GM18870 (cell line): ENCODE results near the gene FFAR3.

Experiments used
- ATAC-seq: cut with Tn5 transposase; IDR thresholded peaks from one replicate; pipeline ENCODE4 v1.9.1; 2021; ENCODE audit warnings: moderate library complexity; ENCODE audit not compliant: unreplicated experiment

FFAR3 gene, protein sequence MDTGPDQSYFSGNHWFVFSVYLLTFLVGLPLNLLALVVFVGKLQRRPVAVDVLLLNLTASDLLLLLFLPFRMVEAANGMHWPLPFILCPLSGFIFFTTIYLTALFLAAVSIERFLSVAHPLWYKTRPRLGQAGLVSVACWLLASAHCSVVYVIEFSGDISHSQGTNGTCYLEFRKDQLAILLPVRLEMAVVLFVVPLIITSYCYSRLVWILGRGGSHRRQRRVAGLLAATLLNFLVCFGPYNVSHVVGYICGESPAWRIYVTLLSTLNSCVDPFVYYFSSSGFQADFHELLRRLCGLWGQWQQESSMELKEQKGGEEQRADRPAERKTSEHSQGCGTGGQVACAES

DNA sequence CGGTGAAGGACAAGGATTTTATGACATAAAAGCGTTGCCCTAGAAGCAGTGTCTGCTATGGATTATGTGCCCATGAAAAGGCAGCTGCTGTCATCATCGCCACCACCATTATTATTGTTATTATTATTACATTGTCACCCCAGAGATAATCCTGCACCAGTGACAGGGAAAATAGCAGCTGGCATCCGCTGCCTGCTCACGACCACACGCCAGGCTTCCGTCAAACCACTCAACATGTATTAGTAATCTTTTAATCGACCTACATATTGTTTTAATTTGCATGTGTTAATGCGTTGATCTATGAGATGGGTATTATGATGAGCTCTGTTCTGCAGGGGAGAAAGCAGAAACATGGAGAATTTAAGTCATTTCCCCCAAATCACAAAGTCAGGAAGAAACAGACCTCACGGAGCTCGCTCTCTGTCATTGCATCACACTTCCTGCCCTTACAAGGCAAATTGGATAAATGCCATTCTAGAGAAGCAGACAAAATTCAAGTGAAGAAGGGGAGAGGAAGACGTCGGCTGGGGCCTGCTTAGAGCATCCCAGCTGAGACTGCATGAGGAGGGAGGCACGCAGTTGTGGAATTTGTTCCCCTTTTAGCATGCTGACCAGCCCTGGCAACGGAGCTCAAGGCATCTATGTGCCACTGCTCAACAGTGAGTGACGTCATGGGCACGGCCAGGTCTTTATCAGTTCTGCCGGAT lies at the start of gene FFAR3:
FFAR3 (plus strand) TSS at position 594 of the 707 bp plus-strand sequence. CDS start 431 bp downstream, outside the sequence.
- ATAC-seq, result no peak

DNA sequence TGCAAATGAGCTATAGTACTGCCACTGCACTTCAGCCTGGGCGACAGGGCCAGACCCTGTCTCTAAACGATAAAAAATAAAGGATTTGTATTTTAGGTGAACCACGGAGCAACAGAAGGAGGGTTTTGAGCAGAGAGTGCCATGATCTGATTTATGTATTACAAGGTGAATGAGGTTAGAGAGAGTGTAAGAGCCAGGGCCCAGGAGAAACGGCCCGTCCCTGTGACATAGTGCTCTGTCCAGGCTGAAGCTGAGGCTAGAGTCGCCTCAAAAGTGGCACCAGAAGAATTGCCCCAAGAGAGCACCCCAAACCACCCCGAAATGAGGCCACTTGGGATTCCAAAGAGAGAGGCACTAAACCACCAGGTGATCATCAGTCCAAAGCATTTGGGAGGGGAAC lies 49.4 kb upstream of the FFAR3 start:
- ATAC-seq, result no peak

DNA sequence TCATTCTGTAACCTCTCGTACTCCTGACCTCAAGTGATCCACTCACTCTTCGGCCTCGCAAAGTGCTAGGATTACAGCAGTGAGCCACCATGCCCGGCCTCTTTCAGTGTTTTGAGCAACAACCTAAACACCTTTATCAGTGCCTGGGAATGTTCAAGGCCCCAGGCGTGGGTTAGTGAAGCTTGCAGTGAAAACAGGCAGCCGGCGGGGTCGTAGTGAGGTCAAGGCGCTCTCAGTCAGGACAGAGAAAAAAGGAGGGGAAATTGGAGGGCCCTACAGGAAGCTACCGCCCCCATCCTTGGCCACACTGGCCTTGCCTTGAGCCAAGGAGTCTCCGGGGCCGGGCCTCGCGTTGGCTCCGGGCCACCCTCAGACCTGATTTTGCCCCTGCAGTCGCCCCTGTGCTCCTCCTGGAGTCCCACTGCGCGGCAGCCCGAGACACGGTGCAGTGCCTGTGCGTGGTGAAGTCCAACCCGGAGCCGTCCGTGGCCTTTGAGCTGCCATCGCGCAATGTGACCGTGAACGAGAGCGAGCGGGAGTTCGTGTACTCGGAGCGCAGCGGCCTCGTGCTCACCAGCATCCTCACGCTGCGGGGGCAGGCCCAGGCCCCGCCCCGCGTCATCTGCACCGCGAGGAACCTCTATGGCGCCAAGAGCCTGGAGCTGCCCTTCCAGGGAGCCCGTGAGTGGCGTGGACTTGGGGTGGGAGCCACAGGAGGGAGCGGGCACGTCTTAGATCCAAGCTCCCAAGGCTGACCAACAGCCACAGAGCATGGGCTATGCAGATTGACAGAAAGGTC lies 48.6 kb upstream of the FFAR3 start:
- ATAC-seq, result no peak

DNA sequence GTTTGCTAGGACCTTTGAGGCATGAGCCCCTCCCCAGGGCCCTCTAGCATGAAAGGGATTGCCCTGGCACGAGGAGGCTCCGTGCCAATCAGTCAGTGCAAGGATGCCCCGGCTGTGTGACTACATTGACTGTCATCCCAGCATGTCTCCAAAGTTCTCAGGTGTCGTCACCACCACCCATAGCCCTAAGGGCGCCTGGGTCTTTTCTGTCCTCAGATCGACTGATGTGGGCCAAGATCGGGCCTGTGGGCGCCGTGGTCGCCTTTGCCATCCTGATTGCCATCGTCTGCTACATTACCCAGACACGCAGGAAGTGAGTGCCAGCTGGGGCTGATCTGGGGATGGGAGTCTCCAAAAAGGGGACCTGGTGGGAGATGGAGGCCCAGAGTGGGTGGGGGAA lies 47.9 kb upstream of the FFAR3 start:
- ATAC-seq, result no peak

DNA sequence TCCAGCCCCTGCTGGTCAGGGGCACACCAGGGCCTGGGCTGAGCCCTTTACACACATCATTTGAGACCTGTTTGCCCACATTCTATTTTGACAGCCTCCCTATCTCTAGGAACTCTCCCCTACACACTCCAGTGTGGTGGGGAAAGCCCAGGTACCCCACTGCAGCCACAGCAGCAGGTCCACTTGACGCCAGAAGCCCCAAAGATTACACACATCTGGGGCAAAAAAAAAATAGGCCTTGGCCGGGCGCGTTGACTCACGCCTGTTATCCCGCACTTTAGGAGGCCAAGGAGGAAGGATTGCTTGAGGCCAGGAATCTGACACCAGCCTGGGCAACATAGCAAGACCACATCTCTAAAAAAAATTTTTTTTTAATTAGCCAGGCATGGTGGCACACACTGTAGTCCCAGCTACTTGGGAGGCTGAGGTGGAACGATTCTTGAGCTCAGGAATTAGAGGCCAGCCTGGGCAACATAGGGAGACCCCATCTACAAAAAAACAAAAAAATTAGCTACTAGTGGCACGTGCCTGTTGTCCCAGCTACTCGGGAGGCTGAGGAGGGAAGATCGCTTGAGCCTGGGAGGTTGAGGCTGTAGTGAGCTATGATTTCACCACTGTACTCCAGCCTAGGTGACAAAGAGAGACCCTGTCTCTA lies 47.3 kb upstream of the FFAR3 start:
- ATAC-seq, result no peak

DNA sequence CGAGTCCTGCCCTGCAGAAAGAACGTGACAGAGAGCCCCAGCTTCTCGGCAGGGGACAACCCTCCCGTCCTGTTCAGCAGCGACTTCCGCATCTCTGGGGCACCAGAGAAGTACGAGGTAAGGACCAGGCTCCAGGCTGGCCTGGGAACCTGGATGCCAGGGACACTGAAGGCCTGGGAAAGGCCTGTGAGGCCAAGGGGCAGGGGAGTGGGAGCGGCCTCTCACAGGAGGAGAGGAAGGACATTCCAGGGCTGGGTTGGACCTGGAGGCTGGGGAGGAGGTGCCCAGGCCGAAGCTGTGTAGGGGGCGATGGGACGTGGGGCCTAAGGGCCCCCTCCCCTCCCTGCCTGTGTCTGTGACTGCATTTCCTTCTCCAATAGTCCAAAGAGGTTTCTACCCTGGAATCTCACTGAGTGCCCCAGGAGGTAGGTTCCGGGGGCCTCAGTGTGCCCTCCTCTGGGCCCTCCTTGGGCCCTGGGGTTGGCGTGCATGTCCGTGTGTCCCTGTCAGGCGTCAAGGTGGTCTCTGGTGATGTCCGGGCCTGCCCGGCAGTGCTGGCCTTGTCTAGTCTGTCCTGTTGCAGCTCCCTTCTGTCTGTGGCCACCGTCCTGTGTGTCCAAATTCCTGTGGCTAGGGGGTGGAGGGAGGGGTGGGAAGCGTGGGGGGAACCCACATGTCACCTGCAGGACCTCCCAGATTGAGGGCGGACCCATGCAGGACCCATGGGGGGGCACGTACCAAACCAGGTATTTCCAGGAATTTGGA lies 46.2 kb upstream of the FFAR3 start:
- ATAC-seq, result no peak

DNA sequence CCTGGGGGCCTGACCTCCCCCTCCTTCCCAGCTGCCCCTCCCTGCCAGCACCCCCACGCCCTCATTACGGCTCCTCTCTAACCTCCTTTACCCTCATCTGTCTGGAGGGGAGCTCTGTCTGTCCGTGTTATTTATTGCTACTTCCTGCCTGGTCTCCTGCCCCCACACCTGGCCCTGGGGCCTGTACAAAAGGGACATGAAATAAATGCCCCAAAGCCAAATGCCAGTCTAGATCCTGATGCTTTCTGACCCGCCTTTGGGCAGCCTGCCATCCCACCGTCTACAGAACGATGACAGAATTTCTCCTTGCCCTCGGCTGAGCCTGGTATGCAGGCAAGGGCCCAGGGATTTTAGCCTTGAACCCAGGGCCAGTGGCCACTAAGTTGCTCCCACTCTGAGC lies 44.7 kb upstream of the FFAR3 start:
- ATAC-seq, result no peak

DNA sequence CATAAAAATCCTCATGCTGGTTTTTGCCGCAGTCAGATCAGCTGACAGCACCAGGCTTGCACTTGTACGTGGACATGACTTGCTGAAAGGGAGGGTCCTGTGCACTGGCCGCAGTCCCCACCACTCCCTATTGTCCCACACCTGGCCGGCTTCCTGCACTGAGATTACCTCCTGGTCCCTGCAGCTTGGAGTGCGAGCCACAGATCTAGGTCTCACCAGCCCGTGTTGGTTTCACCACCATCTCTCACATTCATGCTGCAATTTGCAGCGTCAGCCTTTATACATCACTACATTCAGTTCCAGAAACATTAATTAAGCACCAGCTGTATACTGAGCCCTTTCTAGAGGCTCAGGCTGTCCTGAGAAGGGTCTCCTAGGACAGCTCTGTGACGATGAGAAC lies 44.2 kb upstream of the FFAR3 start:
- no peak for ATAC-seq

DNA sequence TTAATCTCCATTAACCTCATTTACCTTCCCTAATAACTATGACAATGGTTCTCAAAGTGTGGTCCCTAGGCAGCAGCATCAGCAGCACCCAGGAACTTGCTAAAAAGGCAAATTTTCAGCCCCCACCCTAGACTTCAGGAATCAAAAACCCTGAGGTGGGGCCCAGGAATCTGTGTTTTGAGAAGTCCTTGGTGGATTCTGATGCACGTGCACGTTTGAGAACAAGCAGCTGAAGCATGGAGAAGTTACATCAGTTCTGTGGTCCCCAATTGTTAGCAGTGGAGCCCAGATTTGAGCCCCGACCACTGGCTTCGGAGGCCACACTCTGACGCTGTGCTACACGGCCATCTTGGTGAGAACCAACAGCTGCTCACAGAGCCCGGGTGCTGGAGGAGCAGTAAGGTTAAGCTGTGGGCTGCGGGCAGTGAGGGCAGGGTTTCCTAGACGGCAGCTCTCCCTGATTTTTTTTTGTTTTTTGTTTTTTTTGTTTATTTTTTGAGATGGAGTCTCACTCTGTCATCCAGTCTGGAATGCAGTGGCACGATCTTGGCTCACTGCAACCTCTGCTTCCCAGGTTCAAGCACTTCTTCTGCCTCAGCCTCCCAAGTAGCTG lies 43.3 kb upstream of the FFAR3 start:
- no peak for ATAC-seq

DNA sequence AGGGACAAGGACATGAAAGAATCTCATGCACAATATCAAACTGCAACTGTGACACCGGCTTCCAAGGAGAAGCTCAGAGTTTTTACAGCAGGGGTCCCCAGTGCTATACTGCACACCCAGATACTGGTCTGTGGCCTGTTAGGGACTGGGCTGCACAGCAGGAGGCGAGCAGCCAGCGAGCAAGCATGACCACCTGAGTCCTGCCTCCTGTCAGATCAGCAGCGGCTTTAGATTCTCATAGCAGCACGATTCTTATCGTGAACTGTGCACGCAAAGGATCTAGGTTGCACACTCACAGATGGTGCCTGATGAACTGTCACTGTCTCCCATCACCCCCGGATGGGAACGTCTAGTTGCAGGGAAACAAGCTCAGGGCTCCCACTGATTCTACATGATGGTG lies 42.4 kb upstream of the FFAR3 start:
- no peak for ATAC-seq

DNA sequence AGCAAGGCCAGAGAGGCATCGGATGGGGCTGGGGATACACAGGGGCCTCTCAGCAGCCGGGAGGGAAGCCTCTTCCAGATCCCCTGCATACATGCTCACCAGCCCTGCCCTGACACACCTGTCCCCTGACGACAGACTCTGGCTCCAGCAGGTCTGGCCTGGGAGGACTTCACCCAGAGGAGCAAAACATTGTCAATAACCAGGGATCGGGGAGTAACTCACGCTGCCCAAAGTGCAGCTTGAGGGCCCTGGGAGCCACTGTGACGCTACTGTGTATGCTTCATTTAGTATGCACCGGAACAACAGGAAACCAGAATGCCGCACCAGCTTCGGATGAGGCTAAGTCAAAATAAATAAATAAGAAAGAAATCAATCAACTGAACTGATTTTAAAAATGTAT lies 41.7 kb upstream of the FFAR3 start:
- ATAC-seq, result no peak

DNA sequence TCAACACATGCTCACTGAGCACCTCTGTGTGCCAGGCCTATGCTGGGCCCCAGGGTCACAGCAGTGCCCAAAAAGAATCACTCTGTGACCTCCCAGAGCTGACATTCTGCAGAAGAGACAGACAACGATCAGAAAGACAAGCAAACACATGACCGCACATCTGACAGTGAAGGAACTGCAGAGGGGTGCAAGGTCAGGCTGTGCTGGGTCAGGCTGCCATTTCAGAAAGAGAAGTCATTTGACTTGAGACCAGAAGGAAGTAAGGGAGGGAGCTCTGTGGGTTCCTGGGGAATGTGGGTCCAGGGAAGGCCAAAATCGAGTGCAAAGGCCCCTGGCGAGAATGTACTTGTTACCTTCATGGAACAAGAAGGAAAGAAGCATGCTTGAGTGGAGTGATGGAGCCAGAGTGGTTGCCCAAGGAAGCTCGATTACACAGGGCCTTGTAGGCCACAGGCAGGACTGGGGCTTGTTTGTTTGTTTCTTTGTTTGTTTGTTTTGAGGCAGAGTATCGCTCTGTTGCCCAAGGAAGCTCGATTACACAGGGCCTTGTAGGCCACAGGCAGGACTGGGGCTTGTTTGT lies 40.7 kb upstream of the FFAR3 start:
- no peak for ATAC-seq

DNA sequence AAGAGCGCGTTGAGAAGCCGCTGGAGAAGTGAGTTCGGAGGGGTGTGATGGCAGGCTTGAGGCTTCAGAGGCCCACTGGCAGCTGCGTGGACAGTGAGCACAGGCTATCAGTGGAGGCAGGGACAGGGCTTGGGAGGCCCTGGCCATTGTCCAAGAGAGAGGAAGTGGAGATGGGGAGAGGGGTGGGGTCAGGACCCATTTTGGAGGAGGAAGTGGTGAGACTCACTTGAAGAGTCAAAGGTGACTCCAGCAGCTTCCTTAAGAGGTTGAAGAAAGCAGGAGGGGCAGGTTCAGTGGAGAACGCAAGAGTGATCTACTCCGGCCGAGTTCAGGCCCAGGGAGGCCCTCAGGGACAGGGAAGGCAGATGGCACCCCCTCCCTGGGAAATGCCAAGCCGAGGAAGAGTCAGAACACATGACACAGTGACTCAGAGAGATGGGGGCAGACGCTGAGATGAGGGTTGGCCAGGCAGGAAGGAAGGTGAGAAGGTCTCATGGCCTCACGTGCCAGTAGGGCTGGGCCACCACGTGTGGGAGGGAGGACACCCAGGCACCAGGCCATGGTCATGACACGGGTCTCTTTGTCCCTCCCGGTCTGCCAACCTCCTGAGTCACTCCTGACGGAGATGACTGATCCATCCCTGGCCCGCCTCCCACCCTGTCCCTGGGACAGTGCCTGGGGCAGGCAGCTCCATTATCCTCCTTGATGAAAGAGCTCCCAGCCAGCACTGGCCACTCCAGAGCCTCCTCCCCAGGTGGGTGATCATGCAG lies 39.4 kb upstream of the FFAR3 start:
- no peak for ATAC-seq

DNA sequence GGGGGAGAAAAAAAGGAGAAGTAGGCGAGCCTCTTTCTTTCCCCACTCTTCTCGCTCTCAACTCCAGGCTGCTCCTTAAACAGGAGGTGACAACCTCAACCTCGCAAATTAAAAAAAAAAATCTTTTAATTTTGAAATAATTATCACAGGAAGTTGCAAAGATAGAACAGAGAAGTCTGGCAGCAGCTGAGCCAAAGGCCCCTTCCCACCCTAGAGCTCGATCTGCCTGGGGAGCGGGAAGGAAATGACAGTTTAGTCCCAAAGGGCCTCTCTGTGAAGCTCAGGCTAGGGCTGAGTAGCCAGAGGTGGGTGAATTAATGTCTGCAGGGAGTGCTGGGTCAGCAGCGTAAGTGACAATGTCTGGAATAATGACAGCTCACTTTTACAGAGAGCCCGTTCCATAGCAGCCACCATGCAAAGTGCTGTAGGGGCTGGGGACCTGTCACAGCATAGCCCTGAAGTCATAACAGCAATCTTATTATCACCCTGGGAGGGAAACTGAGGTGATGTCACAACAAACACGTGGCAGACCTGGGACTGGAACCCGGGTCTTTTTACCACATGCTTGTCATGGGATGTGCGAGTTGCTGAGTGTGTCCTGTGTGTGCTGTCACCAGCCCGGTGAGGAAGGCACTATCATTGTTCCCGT lies 38.1 kb upstream of the FFAR3 start:
- ATAC-seq, result no peak

DNA sequence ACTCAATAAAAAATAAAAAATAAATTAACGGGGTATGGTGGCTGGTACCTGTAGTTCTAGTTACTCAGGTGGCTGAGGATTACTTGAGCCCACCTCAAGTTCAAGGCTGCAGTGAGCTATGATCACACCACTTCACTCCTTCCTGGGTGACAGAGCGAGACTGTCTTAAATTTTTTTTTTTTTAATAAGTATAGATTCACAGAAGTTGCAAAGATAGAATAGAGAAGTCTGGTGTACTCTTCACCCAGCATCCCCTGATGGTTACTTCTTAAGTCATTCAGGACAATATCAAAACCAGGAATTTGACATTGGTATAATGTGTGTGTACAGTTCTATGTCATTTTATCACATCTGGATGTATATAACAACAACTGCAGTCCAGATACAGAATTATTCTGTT lies 37.0 kb upstream of the FFAR3 start:
- ATAC-seq, result no peak

DNA sequence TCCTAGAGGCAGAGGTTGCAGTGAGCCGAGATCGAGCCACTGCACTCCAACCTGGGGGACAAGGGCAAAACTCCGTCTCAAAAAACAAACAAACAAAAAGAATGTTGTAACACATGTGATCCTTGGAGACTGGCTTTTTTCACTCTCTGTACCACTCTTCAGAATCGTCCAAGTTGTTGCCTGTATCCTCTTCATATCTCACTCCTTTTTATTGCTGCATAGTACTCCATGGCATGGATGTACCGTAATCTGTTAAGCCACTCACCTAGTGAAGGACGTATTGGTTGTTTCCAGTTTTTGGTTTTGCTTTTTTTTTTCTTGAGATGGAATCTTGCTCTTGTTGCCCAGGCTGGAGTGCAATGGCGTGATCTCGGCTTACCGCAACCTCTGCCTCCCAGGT lies 36.2 kb upstream of the FFAR3 start:
- no peak for ATAC-seq

DNA sequence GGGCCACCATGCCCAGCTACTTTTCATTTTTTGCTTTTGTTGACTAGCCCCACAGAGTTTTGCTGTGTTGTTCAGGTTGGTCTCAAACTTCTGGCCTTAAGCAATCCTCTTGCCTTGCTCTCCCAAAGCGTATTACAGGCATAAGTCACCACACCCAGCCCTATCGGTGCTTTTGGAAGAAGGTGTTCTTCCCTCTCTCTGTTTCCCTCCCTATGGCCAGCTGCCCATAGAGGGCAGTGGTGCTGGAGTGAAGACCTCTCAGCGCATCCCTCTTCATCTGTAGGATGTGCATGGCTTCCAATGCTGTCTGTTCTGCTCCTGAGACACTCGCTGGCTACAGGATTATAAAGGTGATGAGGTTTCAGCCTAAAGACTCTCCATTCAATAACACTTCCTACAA lies 30.6 kb upstream of the FFAR3 start:
- no peak for ATAC-seq

DNA sequence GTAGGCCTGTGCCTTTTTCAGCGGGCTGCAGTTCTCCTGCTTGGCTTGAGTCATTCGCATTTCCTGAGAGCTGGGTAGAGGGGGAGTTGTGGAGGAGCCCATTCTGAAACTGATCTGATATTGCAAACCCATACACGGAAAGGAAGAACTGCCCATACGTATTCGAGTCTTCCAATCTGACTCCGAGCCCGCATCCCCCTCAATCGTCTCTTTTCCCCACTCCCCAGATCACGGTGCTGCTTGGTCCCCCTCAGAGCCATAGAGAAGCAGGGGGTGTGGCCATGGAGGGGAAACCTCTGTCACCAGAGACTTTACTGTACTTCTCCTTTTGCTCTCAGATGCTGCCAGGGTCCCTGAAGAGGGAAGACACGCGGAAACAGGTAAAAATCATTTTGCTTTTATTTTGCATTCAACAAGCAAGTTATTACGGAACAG lies 29.4 kb upstream of the FFAR3 start, which contains the start of gene CD22:
CD22 (plus strand) TSS at position 337 of the 435 bp plus-strand sequence. CDS start 2,854 bp downstream, outside the sequence.
- no peak for ATAC-seq
